ENCODE data around the gene VWA7. TPM values are rescaled to one million over a fixed set of nuclear protein-coding genes. Genes with fewer than 3 reads are reported as not detected.

Gene VWA7
- total RNA-seq, 4 donors from 2014 or later = 0.49 to 4.8 (median 1.4) TPM

DNA sequence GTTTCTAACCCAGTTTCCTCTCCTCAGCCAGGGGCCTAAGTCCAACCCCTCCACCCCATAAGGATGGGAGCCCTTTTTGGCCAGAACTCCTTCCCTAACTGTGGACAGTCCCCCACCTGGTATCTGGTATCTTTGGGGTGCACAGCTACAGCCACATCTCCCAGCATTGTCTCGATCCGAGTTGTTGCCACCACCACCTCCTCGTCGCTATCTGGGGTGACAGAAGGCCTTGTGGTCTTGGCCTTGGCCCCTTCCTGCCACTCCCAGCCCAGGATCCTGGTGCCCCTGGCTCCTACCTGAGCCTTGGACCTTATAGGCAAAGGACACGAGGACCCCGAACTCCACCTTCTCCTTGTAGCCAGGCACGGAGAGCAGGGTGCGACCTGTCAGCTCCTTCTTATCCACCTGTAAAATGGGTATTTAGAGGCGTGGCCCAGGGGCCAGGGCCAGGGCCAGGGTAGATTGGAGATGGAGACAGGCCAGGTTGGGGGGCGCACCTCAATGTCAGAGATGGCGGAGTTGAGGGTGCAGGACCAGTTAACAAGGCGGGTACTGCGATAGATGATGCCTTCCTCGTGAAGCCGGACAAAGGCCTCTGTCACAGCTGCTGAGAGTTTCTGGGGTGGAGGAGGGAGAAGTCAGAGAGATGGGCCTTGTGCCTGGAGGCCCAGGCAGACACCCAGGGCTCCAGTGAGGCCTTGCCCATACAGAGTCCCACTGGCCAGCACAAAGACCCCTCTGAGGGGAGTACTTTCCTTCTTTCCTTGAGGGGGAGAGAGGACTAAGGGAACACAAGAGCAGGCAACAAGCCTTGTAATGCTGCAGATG, 7.2 kb upstream of the VWA7 start:
- intact Hi-C loops (cut with DNase I; ENCODE audit: low total_unique reads) = no loop called here
- no peak overlapping the region for H3K4me3 ChIP-seq (ENCODE audit: low read depth, poor library complexity, severe bottlenecking)
- TF ChIP-seq, protein P1, sequence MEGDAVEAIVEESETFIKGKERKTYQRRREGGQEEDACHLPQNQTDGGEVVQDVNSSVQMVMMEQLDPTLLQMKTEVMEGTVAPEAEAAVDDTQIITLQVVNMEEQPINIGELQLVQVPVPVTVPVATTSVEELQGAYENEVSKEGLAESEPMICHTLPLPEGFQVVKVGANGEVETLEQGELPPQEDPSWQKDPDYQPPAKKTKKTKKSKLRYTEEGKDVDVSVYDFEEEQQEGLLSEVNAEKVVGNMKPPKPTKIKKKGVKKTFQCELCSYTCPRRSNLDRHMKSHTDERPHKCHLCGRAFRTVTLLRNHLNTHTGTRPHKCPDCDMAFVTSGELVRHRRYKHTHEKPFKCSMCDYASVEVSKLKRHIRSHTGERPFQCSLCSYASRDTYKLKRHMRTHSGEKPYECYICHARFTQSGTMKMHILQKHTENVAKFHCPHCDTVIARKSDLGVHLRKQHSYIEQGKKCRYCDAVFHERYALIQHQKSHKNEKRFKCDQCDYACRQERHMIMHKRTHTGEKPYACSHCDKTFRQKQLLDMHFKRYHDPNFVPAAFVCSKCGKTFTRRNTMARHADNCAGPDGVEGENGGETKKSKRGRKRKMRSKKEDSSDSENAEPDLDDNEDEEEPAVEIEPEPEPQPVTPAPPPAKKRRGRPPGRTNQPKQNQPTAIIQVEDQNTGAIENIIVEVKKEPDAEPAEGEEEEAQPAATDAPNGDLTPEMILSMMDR (IDR thresholded peaks at IDR 0.05) = no peak
- no peak for TF ChIP-seq POLR2A (IDR thresholded peaks at IDR 0.05)
- DNase-seq (ENCODE audit: low spot score in 2 of 2) = no peak
- WGBS, 2 donors = 94 to 97% methylated on average over 15 of the region's 15 CpGs

DNA sequence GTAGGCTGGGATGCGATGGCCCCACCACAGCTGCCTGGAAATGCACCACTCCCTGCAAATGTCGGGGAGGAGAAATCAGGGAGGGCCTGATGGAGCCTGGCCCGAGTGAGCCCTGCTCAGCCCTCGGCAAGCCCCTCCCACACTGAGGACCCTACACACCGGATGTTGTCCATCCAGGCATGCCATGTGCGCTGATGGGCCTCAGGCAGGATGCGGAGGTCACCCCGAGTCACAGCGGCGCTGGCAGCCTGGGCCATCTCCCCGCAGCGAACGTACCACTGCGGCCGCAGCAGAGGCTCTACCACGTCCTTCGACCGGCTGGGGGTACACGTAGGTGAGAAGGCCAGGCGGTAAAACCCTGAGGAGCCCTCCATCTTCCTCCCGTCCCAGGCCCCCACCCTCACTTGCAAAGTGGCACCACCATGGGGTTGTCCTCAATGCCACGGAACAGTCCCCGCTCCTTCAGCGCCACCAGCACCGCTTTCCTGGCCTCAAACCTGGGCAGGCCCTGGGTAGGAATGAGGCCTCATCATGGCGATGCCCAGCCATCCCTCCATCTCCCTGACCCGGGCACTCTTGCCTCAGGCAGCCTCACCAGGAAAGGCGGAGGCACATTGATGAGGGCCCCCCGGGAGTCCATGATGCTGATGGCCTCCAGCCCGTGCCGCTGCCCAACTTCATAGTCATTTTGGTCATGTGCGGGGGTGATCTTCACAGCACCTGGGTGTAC, 5.2 kb upstream of the VWA7 start:
- no peak for DNase-seq (ENCODE audit: low spot score in 2 of 2)
- TF ChIP-seq, protein P1 (IDR thresholded peaks at IDR 0.05) = no peak
- no peak for TF ChIP-seq POLR2A (IDR thresholded peaks at IDR 0.05)
- WGBS, 2 donors = 94 to 95% methylated on average over 28 to 32 of the region's 32 CpGs
- no peak overlapping the region for H3K4me3 ChIP-seq (ENCODE audit: low read depth, poor library complexity, severe bottlenecking)
- intact Hi-C loops (cut with DNase I; ENCODE audit: low total_unique reads) = no loop called here

DNA sequence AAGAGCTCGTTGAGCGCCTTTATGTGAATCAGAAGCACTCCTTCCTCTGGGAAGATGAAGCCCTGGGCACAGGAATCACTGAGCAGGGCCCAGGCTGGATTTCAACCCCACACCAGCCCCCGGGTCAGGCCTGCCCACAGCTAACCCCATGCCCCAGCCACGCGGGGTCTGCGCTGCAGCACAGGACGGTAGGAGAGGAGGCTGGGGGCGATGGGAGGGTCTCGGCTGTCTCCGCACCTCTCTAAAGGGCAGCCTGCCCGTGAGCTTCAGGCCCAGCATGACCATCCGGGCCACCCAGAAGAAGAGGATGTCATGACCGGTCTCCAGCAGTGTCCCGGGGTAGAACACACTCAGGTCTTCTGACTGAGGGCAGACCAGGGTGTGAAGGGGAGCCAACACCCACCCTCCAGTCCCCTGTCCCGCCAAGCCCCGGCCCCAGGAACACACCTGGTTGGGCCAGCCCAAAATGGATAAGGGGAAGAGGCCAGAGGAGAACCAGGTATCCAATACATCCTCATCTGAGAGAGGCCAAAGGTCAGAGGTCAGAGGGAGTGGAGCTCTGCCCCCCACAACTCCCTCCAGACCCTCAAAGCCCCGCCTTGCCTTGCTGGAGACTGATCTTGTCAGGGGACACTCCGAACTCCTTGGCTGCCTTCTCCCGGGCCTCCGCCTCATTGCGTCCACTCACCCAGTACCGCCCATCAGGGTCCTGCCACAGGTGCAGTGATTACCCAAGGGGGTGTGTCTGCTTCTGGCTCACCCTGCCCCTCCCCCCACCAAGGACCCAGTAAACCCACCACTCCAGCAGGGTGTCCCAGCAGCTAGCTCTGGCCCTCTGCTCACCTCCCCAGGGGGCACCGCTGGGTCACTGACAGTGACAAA, 4.4 kb upstream of the VWA7 start:
- no peak overlapping the region for H3K4me3 ChIP-seq (ENCODE audit: low read depth, poor library complexity, severe bottlenecking)
- intact Hi-C loops (cut with DNase I; ENCODE audit: low total_unique reads) = no loop called here
- TF ChIP-seq, protein P1 (IDR thresholded peaks at IDR 0.05) = no peak
- TF ChIP-seq POLR2A (IDR thresholded peaks at IDR 0.05) = no peak
- WGBS, 2 donors = 94% methylated on average over 18 to 23 of the region's 23 CpGs
- DNase-seq (ENCODE audit: low spot score in 2 of 2) = no peak

DNA sequence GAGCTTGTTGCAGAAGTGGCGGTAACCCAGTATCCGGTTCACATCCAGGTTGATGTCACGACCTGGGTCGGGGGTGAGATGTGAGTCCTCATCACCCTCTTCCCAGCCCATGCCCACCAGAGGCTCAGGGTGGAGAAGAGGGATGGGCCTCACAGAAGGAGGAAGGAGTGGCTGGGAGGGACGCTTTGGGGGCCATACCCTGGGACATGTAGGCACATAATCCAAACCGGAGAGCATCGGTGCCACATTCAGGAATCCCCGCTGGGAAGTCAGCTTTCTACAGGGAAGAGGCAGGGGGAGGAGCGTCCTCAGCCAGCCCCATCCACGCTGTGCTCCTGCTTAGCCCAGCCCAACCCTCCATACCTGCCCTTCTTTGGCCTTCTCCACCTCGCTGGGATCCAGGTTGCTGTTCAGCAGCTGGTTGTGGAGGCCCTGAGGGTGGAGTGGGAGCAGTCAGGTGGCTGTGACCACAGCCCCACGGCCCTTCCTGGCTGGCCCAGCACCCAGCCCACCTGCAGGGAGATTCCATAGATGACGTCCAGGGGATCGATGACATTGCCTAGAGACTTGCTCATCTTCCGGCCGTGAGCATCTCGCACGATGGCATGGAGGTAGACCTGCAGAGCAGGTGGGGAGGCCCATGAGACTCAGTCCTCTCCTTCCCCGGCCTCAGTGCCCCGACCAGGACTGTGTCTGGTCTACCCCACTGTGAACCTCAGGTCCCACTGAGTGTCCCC, 3.5 kb upstream of the VWA7 start:
- H3K4me3 ChIP-seq (ENCODE audit: low read depth, poor library complexity, severe bottlenecking) = no peak overlapping the region
- no peak for DNase-seq (ENCODE audit: low spot score in 2 of 2)
- no peak for TF ChIP-seq POLR2A (IDR thresholded peaks at IDR 0.05)
- TF ChIP-seq, protein P1 (IDR thresholded peaks at IDR 0.05) = no peak
- WGBS, 2 donors = 80 to 87% methylated on average over 18 to 20 of the region's 20 CpGs
- intact Hi-C loops (cut with DNase I; ENCODE audit: low total_unique reads) = no loop called here

DNA sequence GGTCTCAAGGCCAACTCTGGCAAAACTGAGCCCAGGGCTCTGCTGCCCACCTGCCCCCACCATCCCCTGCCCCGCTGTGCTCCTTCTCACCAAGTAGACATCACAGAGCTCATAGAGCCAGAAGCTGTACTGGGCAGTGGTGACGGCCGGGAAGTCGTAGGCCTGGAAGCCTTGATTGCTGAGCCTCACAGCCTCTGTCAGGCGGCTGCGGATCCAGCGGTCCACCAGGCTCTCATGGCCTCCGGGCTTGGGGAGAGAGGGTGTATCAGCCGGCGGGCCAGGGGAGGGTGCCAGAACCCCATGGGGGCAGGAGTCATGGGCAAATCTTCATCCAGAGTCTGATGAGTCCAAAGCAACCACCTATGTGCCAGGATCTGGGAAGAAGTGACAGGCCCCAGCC, 2.8 kb upstream of the VWA7 start:
- no peak for DNase-seq (ENCODE audit: low spot score in 2 of 2)
- 89 to 91% methylated on average over 10 of the region's 10 CpGs for WGBS, 2 donors
- TF ChIP-seq, protein P1 (IDR thresholded peaks at IDR 0.05) = no peak
- TF ChIP-seq POLR2A (IDR thresholded peaks at IDR 0.05) = no peak
- intact Hi-C loops (cut with DNase I; ENCODE audit: low total_unique reads) = no loop called here
- H3K4me3 ChIP-seq (ENCODE audit: low read depth, poor library complexity, severe bottlenecking) = no peak overlapping the region
